K562 (cell line): ENCODE data around the gene BRD3. TPM values are rescaled to one million over a fixed set of nuclear protein-coding genes. Genes with fewer than 3 reads are reported as not detected.

ENCODE experiments used
- GMEB1 ChIP-seq: fragments of 250-450 bp; sonication (Bioruptor Pico); IDR thresholded peaks from 2 replicates; pipeline ENCODE4 v1.4.0; 2020; ENCODE audit warnings: mild to moderate bottlenecking
- POLR2B ChIP-seq: fragments of 450-650 bp; IDR thresholded peaks from 2 replicates; pipeline ENCODE4 v1.6.1; 2018; ENCODE audit warnings: low read depth; ENCODE audit not compliant: partially characterized antibody
- ZNF174 ChIP-seq: fragments of 250-450 bp; sonication (Bioruptor Pico); IDR thresholded peaks from 2 replicates; pipeline ENCODE4 v1.4.0; 2020; ENCODE audit warnings: mild to moderate bottlenecking
- polyA plus RNA-seq, 8 experiments: library from polyadenylated mRNA; depleted of rRNA in 4 of 8; stranded (reverse) in 5 of 8; unstranded in 3 of 8; fragments of >200 nt; fragmentation: Nextera tagmentation in 2 of 8; fragmentation: Illumina TruSeq in 1 of 8; extraction: Ambion mirVana in 2 of 8; extraction: Trizol in 1 of 8; gene quantifications; 2 replicates each; pipeline versions ENCODE4 v1.2.1 to v1.2.3, GENCODE V29; 2011 to 2014; ENCODE audit warnings: inconsistent platforms in 1 of 8, missing spikeins in 1 of 8
- total RNA-seq, 7 experiments: library from RNA; depleted of rRNA in 6 of 7; stranded (reverse); fragments of >200 nt in 6 of 7; fragmentation: Illumina TruSeq in 2 of 7; extraction: Trizol in 2 of 7; gene quantifications; 2 replicates each; pipeline versions ENCODE4 v1.2.1 to v1.2.3, GENCODE V29; 2011 to 2021; ENCODE audit warnings: low replicate concordance in 1 of 7
- TF ChIP-seq, protein P1 (sequence below): fragments of 450-650 bp; IDR thresholded peaks from 2 replicates; pipeline ENCODE4 v1.6.1; 2016; ENCODE audit warnings: mild to moderate bottlenecking, moderate library complexity

BRD3 gene
- total and polyA plus RNA-seq, 9 of the 15 experiments (the other 6 are each of a cell fraction or from before 2014, with no cell fraction given), result 0.82 to 37.1 (median 4.2) TPM

DNA sequence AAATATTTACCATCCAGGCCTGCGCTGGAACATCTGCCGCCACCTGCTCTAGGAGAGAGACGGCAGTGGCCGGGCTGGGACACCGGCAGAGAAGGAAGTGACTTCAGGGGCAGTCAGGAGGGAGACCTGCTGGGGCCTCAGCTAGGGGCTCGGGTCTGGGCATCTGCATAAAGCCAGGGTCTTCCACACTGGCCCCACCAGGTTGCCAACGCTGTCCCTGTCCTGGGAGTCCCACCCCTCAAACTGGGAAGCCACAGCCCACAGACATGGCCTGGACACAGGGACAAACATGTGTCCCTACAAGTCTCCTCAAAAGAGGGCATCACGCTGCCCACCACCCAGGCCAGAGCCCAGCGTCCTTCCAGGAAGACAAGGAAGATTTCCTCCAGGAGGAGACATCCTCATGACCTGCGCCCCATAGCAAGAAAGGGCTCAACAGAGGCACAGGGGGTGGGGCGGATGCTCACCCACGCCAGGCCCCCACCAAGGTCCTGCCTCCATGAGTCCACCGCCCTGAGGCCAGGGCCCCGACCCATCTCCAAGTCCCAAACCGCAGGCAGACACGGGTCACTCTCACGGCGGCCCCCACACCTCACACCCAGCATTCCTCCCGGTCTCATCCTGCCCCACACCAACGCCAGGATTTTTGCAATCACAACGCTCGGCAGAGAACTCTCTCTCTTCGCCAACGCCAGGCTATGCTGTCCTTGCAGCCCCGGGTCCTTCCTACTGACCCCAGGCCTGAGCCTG, 84.7 kb downstream of the BRD3 start (continued):
- TF ChIP-seq, protein P1, sequence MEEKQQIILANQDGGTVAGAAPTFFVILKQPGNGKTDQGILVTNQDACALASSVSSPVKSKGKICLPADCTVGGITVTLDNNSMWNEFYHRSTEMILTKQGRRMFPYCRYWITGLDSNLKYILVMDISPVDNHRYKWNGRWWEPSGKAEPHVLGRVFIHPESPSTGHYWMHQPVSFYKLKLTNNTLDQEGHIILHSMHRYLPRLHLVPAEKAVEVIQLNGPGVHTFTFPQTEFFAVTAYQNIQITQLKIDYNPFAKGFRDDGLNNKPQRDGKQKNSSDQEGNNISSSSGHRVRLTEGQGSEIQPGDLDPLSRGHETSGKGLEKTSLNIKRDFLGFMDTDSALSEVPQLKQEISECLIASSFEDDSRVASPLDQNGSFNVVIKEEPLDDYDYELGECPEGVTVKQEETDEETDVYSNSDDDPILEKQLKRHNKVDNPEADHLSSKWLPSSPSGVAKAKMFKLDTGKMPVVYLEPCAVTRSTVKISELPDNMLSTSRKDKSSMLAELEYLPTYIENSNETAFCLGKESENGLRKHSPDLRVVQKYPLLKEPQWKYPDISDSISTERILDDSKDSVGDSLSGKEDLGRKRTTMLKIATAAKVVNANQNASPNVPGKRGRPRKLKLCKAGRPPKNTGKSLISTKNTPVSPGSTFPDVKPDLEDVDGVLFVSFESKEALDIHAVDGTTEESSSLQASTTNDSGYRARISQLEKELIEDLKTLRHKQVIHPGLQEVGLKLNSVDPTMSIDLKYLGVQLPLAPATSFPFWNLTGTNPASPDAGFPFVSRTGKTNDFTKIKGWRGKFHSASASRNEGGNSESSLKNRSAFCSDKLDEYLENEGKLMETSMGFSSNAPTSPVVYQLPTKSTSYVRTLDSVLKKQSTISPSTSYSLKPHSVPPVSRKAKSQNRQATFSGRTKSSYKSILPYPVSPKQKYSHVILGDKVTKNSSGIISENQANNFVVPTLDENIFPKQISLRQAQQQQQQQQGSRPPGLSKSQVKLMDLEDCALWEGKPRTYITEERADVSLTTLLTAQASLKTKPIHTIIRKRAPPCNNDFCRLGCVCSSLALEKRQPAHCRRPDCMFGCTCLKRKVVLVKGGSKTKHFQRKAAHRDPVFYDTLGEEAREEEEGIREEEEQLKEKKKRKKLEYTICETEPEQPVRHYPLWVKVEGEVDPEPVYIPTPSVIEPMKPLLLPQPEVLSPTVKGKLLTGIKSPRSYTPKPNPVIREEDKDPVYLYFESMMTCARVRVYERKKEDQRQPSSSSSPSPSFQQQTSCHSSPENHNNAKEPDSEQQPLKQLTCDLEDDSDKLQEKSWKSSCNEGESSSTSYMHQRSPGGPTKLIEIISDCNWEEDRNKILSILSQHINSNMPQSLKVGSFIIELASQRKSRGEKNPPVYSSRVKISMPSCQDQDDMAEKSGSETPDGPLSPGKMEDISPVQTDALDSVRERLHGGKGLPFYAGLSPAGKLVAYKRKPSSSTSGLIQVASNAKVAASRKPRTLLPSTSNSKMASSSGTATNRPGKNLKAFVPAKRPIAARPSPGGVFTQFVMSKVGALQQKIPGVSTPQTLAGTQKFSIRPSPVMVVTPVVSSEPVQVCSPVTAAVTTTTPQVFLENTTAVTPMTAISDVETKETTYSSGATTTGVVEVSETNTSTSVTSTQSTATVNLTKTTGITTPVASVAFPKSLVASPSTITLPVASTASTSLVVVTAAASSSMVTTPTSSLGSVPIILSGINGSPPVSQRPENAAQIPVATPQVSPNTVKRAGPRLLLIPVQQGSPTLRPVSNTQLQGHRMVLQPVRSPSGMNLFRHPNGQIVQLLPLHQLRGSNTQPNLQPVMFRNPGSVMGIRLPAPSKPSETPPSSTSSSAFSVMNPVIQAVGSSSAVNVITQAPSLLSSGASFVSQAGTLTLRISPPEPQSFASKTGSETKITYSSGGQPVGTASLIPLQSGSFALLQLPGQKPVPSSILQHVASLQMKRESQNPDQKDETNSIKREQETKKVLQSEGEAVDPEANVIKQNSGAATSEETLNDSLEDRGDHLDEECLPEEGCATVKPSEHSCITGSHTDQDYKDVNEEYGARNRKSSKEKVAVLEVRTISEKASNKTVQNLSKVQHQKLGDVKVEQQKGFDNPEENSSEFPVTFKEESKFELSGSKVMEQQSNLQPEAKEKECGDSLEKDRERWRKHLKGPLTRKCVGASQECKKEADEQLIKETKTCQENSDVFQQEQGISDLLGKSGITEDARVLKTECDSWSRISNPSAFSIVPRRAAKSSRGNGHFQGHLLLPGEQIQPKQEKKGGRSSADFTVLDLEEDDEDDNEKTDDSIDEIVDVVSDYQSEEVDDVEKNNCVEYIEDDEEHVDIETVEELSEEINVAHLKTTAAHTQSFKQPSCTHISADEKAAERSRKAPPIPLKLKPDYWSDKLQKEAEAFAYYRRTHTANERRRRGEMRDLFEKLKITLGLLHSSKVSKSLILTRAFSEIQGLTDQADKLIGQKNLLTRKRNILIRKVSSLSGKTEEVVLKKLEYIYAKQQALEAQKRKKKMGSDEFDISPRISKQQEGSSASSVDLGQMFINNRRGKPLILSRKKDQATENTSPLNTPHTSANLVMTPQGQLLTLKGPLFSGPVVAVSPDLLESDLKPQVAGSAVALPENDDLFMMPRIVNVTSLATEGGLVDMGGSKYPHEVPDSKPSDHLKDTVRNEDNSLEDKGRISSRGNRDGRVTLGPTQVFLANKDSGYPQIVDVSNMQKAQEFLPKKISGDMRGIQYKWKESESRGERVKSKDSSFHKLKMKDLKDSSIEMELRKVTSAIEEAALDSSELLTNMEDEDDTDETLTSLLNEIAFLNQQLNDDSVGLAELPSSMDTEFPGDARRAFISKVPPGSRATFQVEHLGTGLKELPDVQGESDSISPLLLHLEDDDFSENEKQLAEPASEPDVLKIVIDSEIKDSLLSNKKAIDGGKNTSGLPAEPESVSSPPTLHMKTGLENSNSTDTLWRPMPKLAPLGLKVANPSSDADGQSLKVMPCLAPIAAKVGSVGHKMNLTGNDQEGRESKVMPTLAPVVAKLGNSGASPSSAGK, result no peak
- TF ChIP-seq POLR2B (no peak), GMEB1 (no peak), ZNF174 (CRISPR knock-in tag) (no peak)
